Tibial nerve (tissue), 4 donors: ENCODE measurements around the gene GALNT5. TPM values are rescaled to one million over a fixed set of nuclear protein-coding genes. Genes with fewer than 3 reads are reported as not detected.

Experiments
- DNase-seq, 2 donors: peaks; one replicate each; pipeline ENCODE4 v3.0.0-alpha.2; 2019; ENCODE audit warnings: low spot score in 2 of 2
- H3K27ac ChIP-seq, 4 donors: fragments of 200-600 bp; sonication (generic) in 3 of 4; one replicate each; pipeline ENCODE4 v1.5.1; 2017 to 2019; ENCODE audit warnings: mild to moderate bottlenecking in 1 of 4
- H3K27me3 ChIP-seq, 2 donors: fragments of 200-600 bp; sonication (generic) in 1 of 2; one replicate each; pipeline versions ENCODE4 v1.5.1 to v1.6.0; 2017 to 2019
- H3K36me3 ChIP-seq, 3 donors: fragments of 200-600 bp; sonication (generic); one replicate each; pipeline ENCODE4 v1.5.1; 2018 to 2019
- H3K4me1 ChIP-seq, 4 donors: fragments of 200-600 bp; sonication (generic) in 3 of 4; one replicate each; pipeline ENCODE4 v1.5.1; 2017 to 2019
- H3K4me3 ChIP-seq, 4 donors: fragments of 200-600 bp; sonication (generic) in 3 of 4; one replicate each; pipeline ENCODE4 v1.5.1; 2017 to 2019; ENCODE audit warnings: mild to moderate bottlenecking in 1 of 4, moderate library complexity in 1 of 4
- H3K9me3 ChIP-seq, 4 donors: fragments of 200-600 bp; sonication (generic) in 3 of 4; one replicate each; pipeline ENCODE4 v1.5.1; 2017 to 2019
- EP300 ChIP-seq, 2 donors: sonication (generic); formaldehyde crosslinking; IDR thresholded peaks; one replicate each; pipeline ENCODE4 v1.6.1; 2017; ENCODE audit warnings: antibody characterized with exemption in 2 of 2, mild to moderate bottlenecking in 1 of 2
- POLR2A ChIP-seq, 2 donors: fragments of 450-650 bp; IDR thresholded peaks; one replicate each; pipeline ENCODE4 v1.6.1; 2017; ENCODE audit warnings: antibody characterized with exemption in 2 of 2, mild to moderate bottlenecking in 2 of 2, moderate library complexity in 2 of 2
- WGBS, 2 donors: methylation state at CpG; one replicate each; pipeline ENCODE4 v1.1.5; 2018; 5-methylcytosine and 5-hydroxymethylcytosine counted together
- total RNA-seq, 4 donors: library from RNA; depleted of rRNA; stranded (reverse); fragments of >200 nt; gene quantifications; one replicate each; pipeline ENCODE4 v1.1.0, GENCODE V29; 2016
- TF ChIP-seq, protein P1 (sequence below), 5 experiments: fragments of 200-600 bp in 3 of 5; fragments of 450-650 bp in 2 of 5; sonication (generic) in 3 of 5; IDR thresholded peaks; one replicate each; pipeline ENCODE4 v1.5.1; 2016 to 2019; ENCODE audit warnings: antibody characterized with exemption in 5 of 5, mild to moderate bottlenecking in 3 of 5, moderate library complexity in 2 of 5

GALNT5 gene
- total RNA-seq, 4 donors from 2014 or later, result 0.42 to 0.98 (median 0.87) TPM; not detected in 1

- no peak for TF ChIP-seq POLR2A (IDR thresholded peaks at IDR 0.05)
- TF ChIP-seq, protein P1, sequence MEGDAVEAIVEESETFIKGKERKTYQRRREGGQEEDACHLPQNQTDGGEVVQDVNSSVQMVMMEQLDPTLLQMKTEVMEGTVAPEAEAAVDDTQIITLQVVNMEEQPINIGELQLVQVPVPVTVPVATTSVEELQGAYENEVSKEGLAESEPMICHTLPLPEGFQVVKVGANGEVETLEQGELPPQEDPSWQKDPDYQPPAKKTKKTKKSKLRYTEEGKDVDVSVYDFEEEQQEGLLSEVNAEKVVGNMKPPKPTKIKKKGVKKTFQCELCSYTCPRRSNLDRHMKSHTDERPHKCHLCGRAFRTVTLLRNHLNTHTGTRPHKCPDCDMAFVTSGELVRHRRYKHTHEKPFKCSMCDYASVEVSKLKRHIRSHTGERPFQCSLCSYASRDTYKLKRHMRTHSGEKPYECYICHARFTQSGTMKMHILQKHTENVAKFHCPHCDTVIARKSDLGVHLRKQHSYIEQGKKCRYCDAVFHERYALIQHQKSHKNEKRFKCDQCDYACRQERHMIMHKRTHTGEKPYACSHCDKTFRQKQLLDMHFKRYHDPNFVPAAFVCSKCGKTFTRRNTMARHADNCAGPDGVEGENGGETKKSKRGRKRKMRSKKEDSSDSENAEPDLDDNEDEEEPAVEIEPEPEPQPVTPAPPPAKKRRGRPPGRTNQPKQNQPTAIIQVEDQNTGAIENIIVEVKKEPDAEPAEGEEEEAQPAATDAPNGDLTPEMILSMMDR (IDR thresholded peaks at IDR 0.05), result no peak
- no peak for TF ChIP-seq EP300 (IDR thresholded peaks at IDR 0.05)
- Histone ChIP-seq H3K27me3 (no peaks in the 10 kb centered on the region), H3K4me3 (no peak overlapping the region), H3K36me3 (no peaks in the 10 kb centered on the region), H3K4me1 (no peaks in the 10 kb centered on the region), H3K27ac (no peak overlapping the region), H3K9me3 (peaks cover 0 to 9% (median 0%) of the 10 kb centered on the region in 4 donors)
- WGBS, 2 donors, result 95% methylated on average over 2 of the region's 2 CpGs
- DNase-seq, result no peak
These were observed 105.1 kb downstream of the GALNT5 start for GRCh38 chr2:157362627-157363026.

DNA sequence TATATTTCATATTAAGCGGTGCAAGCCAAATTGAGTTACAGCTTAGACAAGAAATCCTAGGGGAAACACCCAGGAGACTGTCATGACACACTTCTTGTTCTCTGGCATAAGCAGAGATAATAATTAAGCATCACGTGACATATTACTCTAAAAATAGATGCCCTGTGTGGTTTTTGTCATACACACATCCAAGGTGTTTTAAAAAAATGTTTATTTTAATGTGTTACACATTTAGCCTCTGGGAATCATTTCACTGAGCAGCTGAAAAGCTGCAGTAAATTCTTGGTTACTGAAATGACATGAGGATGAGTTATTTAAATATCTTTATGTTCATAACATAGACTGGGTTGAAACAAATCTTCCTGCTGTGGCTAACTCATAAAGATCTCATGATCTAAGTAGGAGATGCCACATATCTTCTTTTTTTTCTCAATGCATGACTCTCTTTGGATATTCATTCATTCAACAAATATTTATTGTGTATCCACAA, 106.2 kb downstream of the GALNT5 start:
- H3K4me3 ChIP-seq, result no peak overlapping the region
- no peaks in the 10 kb centered on the region for H3K4me1 ChIP-seq
- no peaks in the 10 kb centered on the region for H3K36me3 ChIP-seq
- TF ChIP-seq POLR2A (IDR thresholded peaks at IDR 0.05) (no peak), EP300 (IDR thresholded peaks at IDR 0.05) (no peak)
- TF ChIP-seq, protein P1 (IDR thresholded peaks at IDR 0.05), result no peak
- WGBS, 2 donors, result 64 to 65% methylated on average over 2 of the region's 2 CpGs
- H3K9me3 ChIP-seq, result peaks cover 0 to 9% (median 0%) of the 10 kb centered on the region in 4 donors
- H3K27ac ChIP-seq, result no peak overlapping the region
- H3K27me3 ChIP-seq, result no peaks in the 10 kb centered on the region
- no peak for DNase-seq

Other genes starting within 250 kb of the GALNT5 start
- gene ERMN, start 68.1 kb downstream of the GALNT5 start, total RNA-seq, result 1 to 10 TPM in 3 of 4 donors, under 1 TPM in 1; 0.39 to 1.2 (median 1.1) TPM
- gene CYTIP, start 186.4 kb downstream of the GALNT5 start, total RNA-seq, result 1 to 10 TPM; 3.7 to 9.3 (median 8.1) TPM